HCEC 1CT (cell line): Measurements from ENCODE around the gene TTC6.

Source experiments
- DNase-seq: peaks from one replicate; pipeline ENCODE4 v3.0.0-alpha.2; 2017

The TTC6 gene

DNA sequence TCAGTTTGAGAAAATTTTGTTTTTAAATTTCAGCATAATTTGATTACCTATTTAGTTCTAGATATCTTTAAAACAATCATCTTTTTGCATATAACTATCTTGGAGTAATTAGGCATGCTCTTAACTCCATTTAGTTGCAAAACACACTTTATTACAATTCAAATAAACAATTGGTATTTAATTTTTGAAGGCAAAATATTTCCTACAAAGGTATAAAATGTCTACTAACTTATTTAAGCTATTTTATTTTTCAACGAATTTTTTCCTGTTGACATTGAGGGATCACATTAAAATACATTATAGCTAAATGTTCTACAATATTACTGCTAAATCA, 8.7 kb upstream of the TTC6 start:
- DNase-seq, result no peak

GRCh38 chr14:37587131-37587803, 8.2 kb upstream of the TTC6 start:
- DNase-seq, result no peak

GRCh38 chr14:37587881-37588666, 7.4 kb upstream of the TTC6 start:
- no peak for DNase-seq

GRCh38 chr14:37588667-37588955, 6.8 kb upstream of the TTC6 start:
- no peak for DNase-seq

DNA sequence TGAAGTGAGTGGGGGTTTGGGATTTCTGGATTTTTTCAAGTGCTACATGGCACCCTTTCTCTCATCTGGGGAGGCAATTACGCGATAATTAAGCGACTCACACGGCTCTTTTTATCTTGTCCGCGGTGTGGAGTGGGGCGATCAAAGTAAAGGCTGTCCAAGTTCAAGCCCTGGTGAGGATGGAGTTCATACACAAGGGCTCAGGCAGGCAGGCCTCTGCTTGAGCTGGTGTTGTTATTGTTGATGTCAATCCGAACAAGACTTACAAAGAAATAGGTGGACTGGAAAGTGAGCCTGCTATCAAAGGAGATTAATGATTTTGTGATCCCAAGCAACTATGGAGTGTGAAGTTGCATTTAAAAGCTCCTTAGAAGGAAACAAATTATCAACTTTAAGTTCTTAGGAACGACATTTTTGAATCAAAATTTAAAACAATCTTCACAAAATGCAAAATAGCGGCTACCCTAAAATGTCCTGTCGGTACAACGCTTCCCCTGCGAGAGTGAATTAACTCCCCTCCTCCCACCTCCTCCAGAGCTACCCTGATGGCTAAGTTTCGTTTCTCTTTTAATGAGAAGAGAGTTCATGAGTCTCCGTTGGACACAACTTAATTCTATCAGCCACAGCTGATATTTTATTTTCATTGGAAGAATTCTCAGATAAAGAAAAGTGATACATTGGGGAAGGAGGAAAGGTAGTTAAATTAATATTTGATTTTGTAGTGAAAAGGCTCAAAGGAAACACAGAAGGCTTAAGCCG, 6.3 kb upstream of the TTC6 start:
- no peak for DNase-seq

- DNase-seq, result no peak
Measured at GRCh38 chr14:37589715-37590427, 5.6 kb upstream of the TTC6 start.

DNA sequence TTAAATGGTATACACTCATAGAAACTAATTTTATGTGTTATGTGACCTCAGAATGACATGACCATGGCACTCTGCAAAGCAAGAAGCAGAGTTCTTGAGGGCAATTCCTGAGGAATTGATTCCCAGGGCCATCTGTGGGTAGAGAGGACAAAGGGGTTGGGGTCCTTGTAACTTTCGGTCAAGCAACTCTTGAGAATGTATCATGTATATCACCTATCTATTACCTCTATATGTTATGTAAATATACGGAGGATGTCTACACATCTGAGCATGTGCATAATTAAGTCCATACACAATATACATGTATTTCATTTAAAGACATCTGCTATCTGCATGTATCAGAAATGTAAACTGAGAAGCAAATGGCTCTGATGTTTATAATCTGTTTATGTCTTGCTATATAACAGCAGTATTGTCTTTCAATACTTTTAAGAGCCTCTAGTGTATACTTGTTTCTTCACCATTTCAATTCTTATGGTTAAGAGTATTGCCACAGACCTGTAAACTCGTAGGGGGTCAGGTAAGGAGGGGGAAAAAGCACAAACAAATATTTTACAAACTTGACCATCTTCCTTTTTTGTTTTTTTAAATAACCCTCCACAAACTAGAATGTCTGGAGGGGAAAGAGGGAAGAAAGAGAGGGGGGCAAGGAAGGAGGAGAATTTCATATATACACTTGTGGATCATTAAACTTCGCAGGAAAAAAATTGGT, 4.8 kb upstream of the TTC6 start:
- DNase-seq, result no peak

GRCh38 chr14:37591311-37591940, 4.0 kb upstream of the TTC6 start:
- no peak for DNase-seq

- no peak for DNase-seq
Measured at GRCh38 chr14:37591941-37592481, 3.4 kb upstream of the TTC6 start.

DNA sequence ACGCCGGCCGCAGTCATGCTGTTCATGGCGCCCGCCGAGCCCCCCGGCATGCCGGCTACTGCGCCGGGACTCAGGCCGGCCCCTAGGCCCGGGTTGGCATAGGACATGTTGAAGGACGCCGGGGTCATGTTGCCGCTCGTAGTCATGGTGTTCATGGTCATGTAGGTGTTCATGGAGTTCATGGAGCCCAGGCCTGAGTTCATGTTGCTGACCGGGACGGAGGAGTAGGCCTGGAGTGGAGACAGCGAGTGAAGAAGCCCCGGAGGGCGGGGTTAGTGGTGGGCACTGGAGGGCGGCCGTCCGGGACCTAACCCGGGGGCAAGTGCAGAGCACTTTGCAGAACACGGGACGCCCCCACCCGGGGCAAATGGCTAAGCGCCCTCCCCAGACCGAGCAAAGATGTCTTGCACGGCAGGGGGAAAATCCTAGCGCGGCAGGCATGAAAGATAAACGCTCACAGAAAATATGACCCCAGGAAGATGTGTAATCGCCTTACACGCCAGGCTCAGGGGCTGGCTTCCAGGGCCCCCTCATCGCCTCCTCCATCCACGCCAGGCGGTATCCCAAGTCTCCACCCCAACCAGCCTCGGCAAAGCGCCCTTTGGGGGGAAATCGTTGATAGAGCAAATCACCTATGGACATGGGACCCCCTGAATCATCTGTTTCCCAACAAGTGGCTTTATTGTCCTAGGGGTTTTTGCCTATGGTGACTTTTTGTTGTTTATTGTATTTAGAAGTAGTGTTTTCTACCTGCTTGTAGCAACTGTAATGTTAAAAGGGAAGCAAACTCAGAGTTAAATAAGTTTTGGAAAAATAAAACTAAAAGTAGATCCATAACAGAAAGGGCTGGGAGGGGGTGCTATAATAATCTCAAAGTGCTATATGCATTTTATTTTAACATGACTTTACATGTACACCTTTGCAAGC, 2.7 kb upstream of the TTC6 start:
- DNase-seq, result no peak

DNA sequence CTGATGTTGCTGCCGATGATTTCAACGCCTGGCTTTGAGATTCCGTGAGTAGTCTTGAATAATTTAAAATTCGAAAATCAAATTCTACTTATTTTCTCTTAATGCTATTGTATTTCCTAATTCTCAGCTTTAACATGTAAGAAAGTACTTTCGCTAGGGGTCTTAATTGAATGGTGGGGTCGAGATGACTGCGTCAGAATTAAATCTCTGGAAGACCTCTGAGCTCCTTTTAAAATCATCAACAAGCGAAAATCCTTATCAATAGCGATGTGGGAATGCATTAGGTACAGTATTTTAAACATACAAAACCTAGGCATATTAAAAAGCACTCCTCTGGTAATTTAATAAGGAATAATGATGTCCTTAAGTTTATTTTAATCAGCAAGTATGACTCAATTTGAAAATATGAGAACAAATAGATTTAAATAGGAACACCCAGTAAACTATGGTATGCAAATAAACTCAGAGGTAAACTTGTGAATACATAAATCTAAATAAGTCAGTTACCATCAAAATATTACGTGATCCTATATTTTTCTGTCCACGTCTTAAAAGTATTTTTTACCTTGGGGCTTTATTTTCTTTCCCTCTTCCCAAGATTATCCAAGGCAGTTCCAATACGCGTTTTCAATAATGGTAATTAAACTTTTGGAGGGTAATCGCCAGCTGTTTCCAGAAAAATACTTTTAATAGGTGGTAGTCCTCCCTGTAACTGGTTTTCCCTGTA, 1.8 kb upstream of the TTC6 start:
- DNase-seq, result no peak

DNA sequence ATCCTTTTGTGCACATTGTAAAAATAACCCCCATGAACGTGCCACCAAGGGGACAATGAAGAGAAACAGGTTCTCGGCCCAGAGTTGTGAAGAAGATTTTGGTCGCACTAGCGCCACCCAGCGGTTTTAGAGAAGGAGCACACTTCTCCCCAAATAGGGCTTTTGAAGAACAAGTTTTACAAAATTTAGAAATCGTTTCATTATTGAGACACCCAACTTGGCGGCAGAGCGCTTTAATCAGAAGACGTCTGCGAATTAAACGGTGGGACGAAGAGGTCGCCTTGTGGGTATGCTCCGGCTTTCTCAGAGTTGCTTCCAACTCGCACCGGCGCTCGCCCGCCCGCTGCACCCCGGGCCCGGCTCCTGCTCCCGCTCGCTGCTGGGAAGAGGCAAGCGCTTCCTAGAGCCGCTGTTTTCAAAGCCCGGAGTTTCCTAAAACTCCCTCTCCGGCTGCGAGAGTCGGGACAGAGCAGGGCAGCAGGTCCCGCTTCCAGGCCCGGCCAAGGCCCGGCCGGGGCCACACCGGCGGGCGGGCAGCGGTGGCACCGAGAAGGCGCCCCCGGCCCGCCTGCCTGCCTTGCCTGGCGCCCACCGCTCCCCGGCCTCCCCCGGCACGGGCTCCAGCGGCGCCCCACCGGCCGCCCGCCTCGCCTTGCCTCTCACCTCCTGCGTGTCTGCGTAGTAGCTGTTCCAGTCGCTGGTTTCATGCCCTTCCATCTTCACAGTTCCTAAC, 1.0 kb upstream of the TTC6 start:
- DNase-seq, result peak; percentile 75

- DNase-seq, result no peak
Measured at GRCh38 chr14:37595809-37596621, 586 bp downstream of the TTC6 start.

DNA sequence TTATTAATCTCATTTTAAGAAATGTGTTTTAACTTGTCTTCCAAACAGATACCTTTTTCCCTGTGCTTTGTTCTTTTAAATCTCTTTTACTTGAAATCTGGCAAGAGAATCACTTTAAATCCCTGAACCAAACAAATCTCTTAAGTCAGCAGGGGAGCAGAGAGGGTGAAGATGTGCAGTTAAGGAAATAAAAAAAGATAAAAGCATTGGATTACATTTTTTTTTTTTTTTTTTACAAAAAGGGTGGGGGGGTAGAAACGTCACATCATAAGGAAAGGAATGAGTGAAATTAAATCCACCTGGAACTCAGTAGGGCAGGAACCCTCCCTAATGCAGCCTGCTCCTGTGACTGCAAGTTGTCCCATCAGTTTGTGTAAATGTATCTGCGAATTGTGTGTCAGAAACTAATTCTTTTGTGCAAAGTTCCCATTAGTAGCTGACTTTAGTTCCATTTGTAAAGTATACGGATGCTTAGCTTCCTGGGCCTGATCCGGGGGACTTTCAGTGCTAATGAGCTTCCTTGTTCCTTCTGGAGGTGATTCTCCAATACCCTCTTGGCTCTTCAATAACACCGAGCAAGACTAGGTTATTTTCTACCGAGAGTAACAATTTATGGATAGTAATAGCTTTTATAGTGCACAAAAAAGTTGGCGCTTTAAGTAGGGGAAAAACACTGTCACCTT, 1.5 kb downstream of the TTC6 start:
- DNase-seq, result no peak

DNA sequence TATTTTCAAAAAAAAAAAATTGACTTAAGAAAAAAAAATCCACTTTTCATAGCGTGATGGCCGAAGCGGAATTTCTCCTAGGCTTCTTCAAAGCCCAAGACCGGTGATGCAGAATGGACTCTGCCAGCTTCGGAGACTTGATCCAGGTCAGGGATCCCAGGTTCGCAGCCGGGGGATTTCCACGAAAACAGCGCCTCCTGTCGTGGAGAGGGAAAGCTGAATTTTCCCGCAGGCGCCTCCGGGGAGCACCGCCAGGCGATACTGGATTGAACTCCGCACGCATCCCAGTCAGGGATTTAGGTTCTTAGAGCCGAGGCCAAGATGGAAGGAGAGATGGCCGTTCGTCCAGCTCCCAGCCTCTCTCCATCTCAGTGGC, 2.1 kb downstream of the TTC6 start:
- DNase-seq, result peak; percentile 43

- no peak for DNase-seq
Measured at GRCh38 chr14:37597914-37598746, 2.7 kb downstream of the TTC6 start.
